Hindlimb muscle (tissue), 1 donor: ENCODE data around the gene INTS6. TPM values are rescaled to one million over a fixed set of nuclear protein-coding genes. Genes with fewer than 3 reads are reported as not detected.

Experiments
- DNase-seq: peaks from one replicate; pipeline ENCODE4 v3.0.0-alpha.2; 2013
- polyA plus RNA-seq: library from polyadenylated mRNA; unstranded; fragments of 120-200 nt; gene quantifications from one replicate; pipeline ENCODE4 v1.2.1, GENCODE V29; 2013; ENCODE audit not compliant: insufficient read length

INTS6 gene
- polyA plus RNA-seq, 1 donor = 17.8 TPM

DNA sequence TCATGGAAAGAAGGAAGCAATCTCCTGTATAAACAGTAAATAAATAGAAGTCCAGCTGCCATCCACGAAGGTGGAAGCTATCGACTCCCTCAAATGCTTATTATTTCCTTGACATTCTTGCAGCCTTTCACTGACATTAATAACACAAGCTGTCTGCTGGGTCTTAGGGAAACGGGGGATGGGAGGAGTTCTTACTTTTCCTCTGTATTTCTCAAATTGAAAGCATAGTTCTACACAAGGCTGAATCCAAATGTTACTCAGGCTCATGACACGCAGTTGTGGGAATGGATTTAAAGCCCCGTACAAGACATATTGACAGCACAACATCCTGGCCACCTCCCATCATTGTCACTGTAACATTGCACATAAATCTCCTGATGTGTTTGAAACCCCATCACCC lies 109.4 kb downstream of the INTS6 start:
- DNase-seq = no peak

- DNase-seq = no peak
Measured at GRCh38 chr13:51342706-51343105, 110.1 kb downstream of the INTS6 start.

DNA sequence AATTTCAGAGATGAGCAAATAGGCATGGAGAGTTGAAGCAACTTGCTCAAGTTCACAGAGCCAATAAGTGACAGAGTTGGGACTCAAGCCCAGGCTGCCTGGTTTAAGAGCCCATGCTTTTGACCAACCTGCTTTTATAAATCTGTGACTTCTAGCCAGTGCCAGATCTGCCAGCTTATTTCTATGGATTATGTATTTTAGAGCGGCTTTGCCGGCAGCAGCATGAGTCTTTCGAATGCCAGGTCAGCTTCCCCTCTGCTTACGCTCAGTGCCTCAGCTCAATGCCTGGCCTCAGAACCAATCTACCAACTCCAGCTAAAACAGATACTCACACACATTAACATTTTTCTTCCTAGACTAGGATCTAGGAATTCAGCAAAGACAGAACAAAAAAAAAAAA lies 111.0 kb downstream of the INTS6 start:
- DNase-seq = no peak

GRCh38 chr13:51341232-51341631 lies 111.6 kb downstream of the INTS6 start:
- no peak for DNase-seq

DNA sequence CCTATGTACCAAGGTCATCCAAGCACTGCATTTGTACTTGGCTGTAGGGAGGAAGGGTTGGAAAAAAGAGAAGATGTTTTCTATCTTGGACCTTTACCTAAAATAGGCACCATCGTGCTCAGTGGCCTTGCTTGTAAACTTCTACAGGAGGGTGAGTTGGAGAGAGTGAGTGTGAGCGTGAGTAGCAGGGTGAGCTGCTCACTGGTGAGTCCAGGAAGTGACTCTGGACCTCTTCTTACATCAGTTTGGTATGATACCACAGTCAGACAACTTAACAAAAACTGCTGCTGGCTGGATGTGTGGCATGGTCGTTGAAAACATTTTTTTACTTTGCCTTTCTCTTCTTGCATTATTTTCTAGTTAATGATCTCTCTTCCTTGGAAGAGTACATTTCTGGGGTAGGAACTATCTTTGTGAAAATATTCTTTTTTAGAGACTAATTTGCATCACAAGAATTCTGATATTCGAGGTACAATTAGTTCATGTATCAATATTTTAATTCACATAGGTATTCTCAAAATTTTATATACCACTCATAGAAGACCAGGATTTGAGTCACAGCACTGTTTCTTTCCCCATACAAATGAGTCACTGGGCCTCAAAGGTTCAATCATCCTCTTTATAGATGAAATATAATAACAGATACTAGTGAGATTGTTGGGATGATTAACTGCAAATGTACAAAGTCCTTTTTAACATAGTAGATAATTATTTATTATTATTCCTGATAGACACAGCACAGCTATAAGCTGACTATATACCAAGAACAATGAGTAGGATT lies 112.7 kb downstream of the INTS6 start:
- DNase-seq = no peak

- no peak for DNase-seq
Measured at GRCh38 chr13:51339354-51339753, 113.5 kb downstream of the INTS6 start, which contains the start of gene SERPINE3. Gene SERPINE3, plus strand, starts transcription at chr13:51339691. Its CDS starts 1,401 bp downstream, at chr13:51341092.

DNA sequence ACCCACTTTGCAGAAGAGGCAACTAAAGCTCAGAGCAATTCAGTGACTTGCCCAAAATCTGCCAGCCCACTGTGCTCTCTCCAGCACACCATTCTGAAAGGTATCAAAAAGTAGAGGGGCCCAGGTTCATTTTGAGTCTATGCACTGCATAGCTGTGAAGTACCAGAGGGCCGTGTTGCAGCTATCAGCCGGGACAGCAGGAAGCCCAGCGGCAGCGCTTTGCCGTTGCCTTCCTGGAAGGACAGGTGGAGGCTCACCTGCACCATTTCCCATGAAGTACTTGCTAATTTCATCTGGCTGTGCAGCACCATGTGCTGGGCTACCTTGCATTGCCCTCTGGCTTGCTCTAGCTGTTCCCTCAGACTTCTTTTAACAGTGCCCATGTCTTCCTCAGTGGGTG lies 116.1 kb downstream of the INTS6 start:
- no peak for DNase-seq

- no peak for DNase-seq
Measured at GRCh38 chr13:51333826-51334225, 119.0 kb downstream of the INTS6 start.

DNA sequence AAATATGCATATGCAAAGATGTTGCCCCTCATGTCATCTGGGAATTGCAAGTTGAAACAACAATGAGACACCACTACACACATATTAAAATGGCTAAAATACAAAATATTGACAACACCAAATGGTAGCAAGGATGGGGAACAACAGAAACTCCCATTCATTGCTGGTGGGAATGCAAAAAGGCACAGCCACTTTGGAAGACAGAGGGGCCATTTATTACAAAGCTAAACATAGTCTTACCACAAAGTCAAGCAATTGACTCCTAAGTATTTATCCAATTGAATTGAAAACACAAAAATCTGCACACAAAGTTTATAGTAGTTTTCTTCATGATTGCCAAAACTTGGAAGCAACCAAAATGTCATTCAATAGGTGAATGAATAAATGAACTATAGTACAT lies 119.4 kb downstream of the INTS6 start:
- DNase-seq = no peak

- DNase-seq = no peak
Measured at GRCh38 chr13:51332566-51333361, 120.1 kb downstream of the INTS6 start.

GRCh38 chr13:51331354-51331861 lies 121.4 kb downstream of the INTS6 start:
- no peak for DNase-seq

DNA sequence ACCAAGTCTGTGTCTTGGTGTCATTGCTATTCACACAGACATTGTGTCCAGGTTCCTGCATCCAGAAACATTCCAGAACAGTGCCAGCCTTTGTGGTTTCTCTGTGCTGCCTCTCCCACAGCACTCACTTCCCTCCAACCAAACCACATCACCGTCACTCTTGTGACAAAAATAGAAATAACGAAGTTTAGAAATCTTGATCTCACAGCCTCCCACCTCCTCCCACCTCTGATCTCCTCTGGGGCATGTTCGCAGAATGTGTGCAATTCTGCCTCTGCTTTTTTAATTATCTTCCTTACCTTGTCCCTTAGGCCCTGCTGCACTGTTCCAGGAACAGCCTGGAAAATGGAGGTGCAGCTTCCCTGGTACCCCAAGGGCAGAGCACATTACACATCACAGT lies 122.0 kb downstream of the INTS6 start:
- no peak for DNase-seq

- DNase-seq = no peak
Measured at GRCh38 chr13:51329606-51330005, 123.2 kb downstream of the INTS6 start.

GRCh38 chr13:51328488-51328887 lies 124.3 kb downstream of the INTS6 start:
- no peak for DNase-seq

GRCh38 chr13:51327961-51328360 lies 124.9 kb downstream of the INTS6 start:
- no peak for DNase-seq

DNA sequence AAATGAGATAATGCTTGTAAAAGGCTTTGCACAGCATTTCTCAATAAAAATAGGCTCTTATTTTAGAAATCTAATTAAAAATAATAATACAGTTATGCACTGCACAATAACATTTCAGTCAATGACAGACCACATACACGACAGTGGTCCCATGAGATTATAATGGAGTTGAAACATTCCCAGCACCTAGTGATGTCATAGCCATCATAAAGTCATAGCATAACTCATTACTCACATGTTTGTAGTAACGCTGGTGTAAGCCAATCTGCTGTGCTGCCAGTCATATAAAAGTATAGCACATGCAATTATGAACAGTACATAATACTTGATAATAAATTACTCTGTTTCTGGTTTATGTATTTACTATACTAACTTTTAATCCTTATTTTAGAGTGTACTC lies 126.1 kb downstream of the INTS6 start:
- DNase-seq = no peak

GRCh38 chr13:51325837-51326236 lies 127.0 kb downstream of the INTS6 start:
- DNase-seq = no peak

DNA sequence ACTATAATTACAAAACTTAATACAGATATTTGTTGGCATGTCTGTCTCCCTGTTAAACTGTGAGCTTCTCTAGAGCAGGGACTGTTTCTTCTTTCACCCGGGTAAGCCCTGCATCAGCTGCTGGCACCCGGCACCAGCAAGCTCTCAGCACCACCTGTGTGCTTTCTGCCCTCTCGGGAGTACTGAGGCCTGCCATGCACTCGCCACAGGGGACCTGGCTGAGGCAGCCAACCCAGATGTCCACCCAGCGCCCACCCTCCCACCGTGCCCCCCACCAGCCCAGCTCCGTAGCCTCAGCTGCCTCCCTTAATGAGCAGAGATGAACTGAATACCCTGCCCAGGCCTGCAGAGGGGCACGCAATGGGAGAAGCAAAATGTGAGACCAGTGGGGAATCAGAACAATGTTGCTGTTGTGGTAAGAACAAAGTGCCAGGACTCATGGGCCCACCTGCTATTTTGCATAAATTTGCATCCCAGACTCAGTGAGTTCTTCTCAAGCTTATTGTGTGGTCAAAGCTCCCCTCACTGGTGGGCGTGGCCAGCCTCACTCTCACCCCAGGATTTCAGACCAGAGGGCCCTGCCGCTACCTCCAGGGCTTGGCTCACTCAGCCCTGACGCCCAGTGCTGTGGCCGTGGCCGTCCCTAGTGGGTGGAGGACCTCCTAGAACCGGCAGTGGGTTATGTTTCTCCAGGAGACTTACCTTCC lies 128.0 kb downstream of the INTS6 start:
- no peak for DNase-seq

DNA sequence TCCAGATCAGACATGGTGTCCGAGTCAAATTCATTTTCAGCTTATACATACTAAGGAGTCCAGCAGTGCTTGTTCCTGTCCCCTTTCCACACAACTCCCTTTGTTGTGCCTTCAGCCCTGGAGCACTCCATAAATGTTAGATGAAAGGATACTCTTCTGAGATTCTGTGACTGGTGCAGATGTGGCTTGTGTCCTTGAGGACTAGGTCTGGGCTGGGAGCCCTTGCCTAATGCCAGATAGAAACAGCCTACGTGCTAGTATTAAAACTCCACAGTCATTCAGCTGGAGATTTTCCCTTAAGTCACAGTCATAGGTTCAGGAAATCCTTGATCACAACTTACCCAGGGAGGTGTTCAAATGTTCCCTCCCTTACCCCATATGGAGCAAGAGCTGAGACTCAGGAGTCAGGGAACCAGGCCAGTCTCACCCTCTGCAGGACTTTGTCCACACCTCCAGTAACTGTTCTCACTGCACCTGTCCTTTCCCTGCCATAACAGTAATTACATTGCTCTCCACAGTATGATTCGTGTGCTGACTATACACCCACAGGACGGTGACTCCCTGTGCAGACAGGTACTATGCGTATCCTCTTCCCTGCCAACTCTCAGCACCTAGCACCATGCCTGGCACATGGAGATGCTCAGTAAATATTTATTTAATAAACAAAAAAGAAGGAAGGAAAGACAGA lies 128.9 kb downstream of the INTS6 start:
- no peak for DNase-seq

DNA sequence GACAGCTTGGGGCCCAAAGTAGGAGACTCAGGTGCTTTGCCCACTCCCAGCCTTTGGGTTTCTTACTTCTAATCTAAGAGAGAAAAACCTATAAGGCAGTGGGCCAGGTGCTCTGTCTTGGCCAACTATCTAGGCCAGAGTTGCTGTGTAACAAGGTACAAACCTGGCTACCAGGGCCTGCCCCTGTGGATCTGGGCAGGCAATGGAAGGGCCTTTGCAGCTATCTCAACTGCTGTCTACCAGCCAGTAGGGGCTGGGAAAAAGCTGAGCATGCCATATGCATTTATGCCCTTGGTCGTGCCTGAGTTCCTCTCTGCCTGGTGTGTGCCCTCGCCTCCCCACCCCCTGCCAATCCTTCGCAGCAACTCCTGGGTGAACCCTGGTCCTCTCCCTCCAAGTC lies 130.0 kb downstream of the INTS6 start:
- DNase-seq = no peak

- DNase-seq = no peak
Measured at GRCh38 chr13:51321836-51322235, 131.0 kb downstream of the INTS6 start.

DNA sequence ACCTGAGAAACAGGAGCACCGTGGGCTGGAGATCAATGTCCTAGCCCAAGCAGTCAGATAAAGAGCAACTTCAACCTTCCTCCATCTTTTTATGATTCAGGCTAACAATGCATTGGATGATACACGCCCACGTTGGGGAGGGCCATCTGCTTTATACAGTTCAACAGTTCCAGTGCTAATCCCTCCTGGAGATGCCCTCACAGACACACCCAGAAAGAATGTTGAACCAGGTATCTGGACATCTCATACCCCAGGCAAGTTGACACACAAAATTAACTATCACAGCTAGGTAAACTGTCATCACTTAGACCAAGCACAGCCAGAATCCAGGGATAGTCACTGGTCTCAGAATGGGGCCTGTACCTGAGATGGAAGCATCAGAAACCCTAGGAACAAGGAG lies 134.0 kb downstream of the INTS6 start:
- DNase-seq = no peak
